ENCODE data around the gene TAF1B. TPM values are rescaled to one million over a fixed set of nuclear protein-coding genes. Genes with fewer than 3 reads are reported as not detected.

TAF1B gene
- 44.0 and 49.3 TPM in 2 replicates for total RNA-seq (ENCODE audit: low replicate concordance)

GRCh38 chr2:9843229-9844035 is at the start of gene TAF1B:
TAF1B (plus strand) TSS chr2:9843474; CDS start chr2:9843542, 68 bp downstream.
- peak; percentile 89 for DNase-seq (ENCODE audit: low read depth)
- peak within 1 kb of the TSS; percentile 79 for H3K4me3 ChIP-seq (ENCODE audit: low read depth, low read length)
- TF ChIP-seq, protein P1, sequence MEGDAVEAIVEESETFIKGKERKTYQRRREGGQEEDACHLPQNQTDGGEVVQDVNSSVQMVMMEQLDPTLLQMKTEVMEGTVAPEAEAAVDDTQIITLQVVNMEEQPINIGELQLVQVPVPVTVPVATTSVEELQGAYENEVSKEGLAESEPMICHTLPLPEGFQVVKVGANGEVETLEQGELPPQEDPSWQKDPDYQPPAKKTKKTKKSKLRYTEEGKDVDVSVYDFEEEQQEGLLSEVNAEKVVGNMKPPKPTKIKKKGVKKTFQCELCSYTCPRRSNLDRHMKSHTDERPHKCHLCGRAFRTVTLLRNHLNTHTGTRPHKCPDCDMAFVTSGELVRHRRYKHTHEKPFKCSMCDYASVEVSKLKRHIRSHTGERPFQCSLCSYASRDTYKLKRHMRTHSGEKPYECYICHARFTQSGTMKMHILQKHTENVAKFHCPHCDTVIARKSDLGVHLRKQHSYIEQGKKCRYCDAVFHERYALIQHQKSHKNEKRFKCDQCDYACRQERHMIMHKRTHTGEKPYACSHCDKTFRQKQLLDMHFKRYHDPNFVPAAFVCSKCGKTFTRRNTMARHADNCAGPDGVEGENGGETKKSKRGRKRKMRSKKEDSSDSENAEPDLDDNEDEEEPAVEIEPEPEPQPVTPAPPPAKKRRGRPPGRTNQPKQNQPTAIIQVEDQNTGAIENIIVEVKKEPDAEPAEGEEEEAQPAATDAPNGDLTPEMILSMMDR (IDR thresholded peaks at IDR 0.05; ENCODE audit: insufficient read depth, low read length): peak; percentile 43

- DNase-seq (ENCODE audit: low read depth): no peak
- H3K4me3 ChIP-seq (ENCODE audit: low read depth, low read length): no peak overlapping the region
- TF ChIP-seq, protein P1 (IDR thresholded peaks at IDR 0.05; ENCODE audit: insufficient read depth, low read length): no peak
These were observed 49.2 kb upstream of the TAF1B start for GRCh38 chr2:9793918-9794717.

- no peak for DNase-seq (ENCODE audit: low read depth)
- H3K4me3 ChIP-seq (ENCODE audit: low read depth, low read length): no peak overlapping the region
- TF ChIP-seq, protein P1 (IDR thresholded peaks at IDR 0.05; ENCODE audit: insufficient read depth, low read length): no peak
These were observed 48.2 kb upstream of the TAF1B start for GRCh38 chr2:9795071-9795470.

DNA sequence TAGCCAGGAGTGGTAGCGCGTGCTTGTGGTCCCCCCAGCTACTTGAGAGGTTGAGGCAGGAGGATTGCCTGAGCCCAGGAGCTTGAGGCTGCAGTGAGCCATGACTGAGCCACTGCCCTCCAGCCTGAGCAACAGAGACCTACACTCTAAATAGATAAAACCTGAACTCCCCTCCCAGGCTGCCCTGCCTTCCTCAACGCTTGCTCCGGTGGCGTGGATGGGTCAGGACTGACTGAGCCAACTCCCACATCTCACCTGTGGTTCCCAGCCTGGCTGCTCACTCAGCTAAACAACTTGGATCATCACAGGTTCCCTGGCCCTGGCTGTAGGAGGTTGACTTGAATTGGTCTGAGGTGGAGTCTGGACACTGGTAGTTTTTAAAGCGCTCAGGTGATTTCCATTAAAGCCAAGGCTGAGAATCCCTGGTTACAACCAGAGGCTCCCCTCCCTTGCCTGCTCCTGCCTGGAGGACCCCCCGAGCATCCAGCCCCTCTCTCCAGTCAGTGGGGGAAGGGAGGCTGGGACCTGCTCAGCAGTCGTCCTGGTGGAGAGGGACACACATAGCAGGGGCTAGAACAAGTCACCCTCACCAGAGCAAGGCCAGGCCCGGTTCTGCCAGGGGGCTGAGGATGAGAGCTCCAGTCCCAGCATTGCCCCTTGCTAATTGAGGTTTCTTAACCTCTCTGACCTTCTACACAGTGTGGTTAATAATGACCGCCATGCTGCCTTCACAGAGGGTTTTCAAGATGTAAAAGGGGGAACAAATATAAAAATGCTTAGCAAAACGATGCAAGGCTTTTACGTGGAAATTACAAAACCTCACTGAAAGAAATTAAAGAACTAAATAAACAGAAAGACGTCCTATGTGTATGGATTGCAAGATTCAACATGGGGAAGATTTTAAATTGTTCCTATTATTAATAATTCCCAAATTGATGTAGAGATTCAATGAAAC is 46.9 kb upstream of the TAF1B start:
- no peak for DNase-seq (ENCODE audit: low read depth)
- H3K4me3 ChIP-seq (ENCODE audit: low read depth, low read length): no peak overlapping the region
- TF ChIP-seq, protein P1 (IDR thresholded peaks at IDR 0.05; ENCODE audit: insufficient read depth, low read length): peak; percentile 20

GRCh38 chr2:9797086-9797485 is 46.2 kb upstream of the TAF1B start:
- DNase-seq (ENCODE audit: low read depth): no peak
- no peak overlapping the region for H3K4me3 ChIP-seq (ENCODE audit: low read depth, low read length)
- TF ChIP-seq, protein P1 (IDR thresholded peaks at IDR 0.05; ENCODE audit: insufficient read depth, low read length): no peak

All from fibroblast of the aortic adventitia (primary cell).